ENCODE data around the gene GPR37L1. TPM values are rescaled to one million over a fixed set of nuclear protein-coding genes. Genes with fewer than 3 reads are reported as not detected.

GPR37L1 gene
- total and polyA plus RNA-seq, 8 donors = 0.02 to 0.25 (median 0.07) TPM; not detected in 2

GRCh38 chr1:202112859-202113689 lies 9.6 kb upstream of the GPR37L1 start:
- H3K27ac ChIP-seq = peak overlapping the region; percentile 44 to 95 (median 78)
- H3K9me3 ChIP-seq = no peaks in the 10 kb centered on the region
- intact Hi-C loops (cut with DNase I) = loop anchor here in 1 of 3 donors (10.0 kb wide), 1 partner anchor 108 kb away; no protein-coding TSS in a partner anchor
- no peaks in the 10 kb centered on the region for H3K27me3 ChIP-seq
- ATAC-seq (peak; percentile 36 to 56 (median 52)), FAIRE-seq (no peak), DNase-seq (peak in 5 of 6 donors; percentile 69 to 81 (median 72))
- TF ChIP-seq, protein P1, sequence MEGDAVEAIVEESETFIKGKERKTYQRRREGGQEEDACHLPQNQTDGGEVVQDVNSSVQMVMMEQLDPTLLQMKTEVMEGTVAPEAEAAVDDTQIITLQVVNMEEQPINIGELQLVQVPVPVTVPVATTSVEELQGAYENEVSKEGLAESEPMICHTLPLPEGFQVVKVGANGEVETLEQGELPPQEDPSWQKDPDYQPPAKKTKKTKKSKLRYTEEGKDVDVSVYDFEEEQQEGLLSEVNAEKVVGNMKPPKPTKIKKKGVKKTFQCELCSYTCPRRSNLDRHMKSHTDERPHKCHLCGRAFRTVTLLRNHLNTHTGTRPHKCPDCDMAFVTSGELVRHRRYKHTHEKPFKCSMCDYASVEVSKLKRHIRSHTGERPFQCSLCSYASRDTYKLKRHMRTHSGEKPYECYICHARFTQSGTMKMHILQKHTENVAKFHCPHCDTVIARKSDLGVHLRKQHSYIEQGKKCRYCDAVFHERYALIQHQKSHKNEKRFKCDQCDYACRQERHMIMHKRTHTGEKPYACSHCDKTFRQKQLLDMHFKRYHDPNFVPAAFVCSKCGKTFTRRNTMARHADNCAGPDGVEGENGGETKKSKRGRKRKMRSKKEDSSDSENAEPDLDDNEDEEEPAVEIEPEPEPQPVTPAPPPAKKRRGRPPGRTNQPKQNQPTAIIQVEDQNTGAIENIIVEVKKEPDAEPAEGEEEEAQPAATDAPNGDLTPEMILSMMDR (IDR thresholded peaks at IDR 0.05) = no peak
- H3K4me1 ChIP-seq = peaks cover 23 to 44% (median 32%) of the 10 kb centered on the region in 3 donors
- no peaks in the 10 kb centered on the region for H3K36me3 ChIP-seq
- H3K4me3 ChIP-seq = no peak overlapping the region
- WGBS, 2 donors = 10 to 18% methylated on average over 5 of the region's 5 CpGs

DNA sequence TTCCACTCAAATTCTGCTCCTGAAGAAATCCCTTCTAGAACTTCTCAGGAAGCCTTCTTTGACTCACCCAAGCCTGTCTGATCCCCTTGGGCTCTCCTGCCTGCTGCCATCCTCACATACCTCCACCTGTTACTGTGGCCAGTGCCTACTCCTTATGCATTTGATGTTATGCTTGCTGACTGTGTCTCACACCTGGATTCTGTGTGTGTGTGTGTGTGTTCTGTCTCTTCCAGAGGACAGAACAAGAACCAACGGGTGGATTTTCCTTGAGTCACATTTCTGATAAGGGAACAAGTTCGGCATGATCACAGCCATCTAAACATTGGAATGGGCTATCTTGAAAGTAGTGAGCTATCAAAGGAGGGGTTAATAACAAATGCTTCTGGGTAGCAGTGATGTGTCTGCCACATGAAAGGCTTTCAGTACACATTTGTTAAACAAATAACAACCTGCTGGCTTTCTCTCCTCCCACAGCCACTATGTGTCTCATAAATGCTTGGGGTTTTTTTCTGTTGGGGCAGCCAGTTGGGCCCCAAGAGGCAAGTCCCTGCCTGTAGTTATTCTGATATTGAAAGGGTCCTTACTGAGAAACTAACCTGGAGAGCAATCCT lies 8.9 kb upstream of the GPR37L1 start:
- DNase-seq (no peak), ATAC-seq (peak in 3 of 4 donors; percentile 17 to 32 (median 30)), FAIRE-seq (no peak)
- H3K36me3 ChIP-seq = no peaks in the 10 kb centered on the region
- TF ChIP-seq, protein P1 (IDR thresholded peaks at IDR 0.05) = no peak
- H3K9me3 ChIP-seq = no peaks in the 10 kb centered on the region
- 10 to 15% methylated on average over 2 of the region's 2 CpGs for WGBS, 2 donors
- H3K4me1 ChIP-seq = peaks cover 15 to 39% (median 27%) of the 10 kb centered on the region in 3 donors
- peak overlapping the region; percentile 27 to 95 (median 78) for H3K27ac ChIP-seq
- intact Hi-C loops (cut with DNase I) = loop anchor here in 1 of 3 donors (10.0 kb wide), 1 partner anchor 109 kb away; no protein-coding TSS in a partner anchor
- H3K27me3 ChIP-seq = no peaks in the 10 kb centered on the region
- H3K4me3 ChIP-seq = no peak overlapping the region

- intact Hi-C loops (cut with DNase I) = loop anchor here in 1 of 3 donors (10.0 kb wide), 1 partner anchor 111 kb away; no protein-coding TSS in a partner anchor
- peaks cover 5 to 28% (median 15%) of the 10 kb centered on the region in 3 donors for H3K4me1 ChIP-seq
- H3K9me3 ChIP-seq = no peaks in the 10 kb centered on the region
- TF ChIP-seq, protein P1 (IDR thresholded peaks at IDR 0.05) = no peak
- DNase-seq (no peak), ATAC-seq (no peak), FAIRE-seq (no peak)
- WGBS, 2 donors = 91 to 95% methylated on average over 8 of the region's 8 CpGs
- no peak overlapping the region for H3K4me3 ChIP-seq
- no peak overlapping the region for H3K27ac ChIP-seq
- H3K27me3 ChIP-seq = no peaks in the 10 kb centered on the region
- no peaks in the 10 kb centered on the region for H3K36me3 ChIP-seq
These were observed 6.4 kb upstream of the GPR37L1 start for GRCh38 chr1:202116287-202116686.

- DNase-seq = no peak
- Histone ChIP-seq H3K4me3 (no peak overlapping the region), H3K36me3 (no peaks in the 10 kb centered on the region), H3K9me3 (no peaks in the 10 kb centered on the region), H3K4me1 (peaks cover 5 to 24% (median 15%) of the 10 kb centered on the region in 3 donors), H3K27me3 (no peaks in the 10 kb centered on the region), H3K27ac (no peak overlapping the region)
- intact Hi-C loops (cut with DNase I) = loop anchor here in 1 of 3 donors (10.0 kb wide), 1 partner anchor 113 kb away; no protein-coding TSS in a partner anchor
- no peak for FAIRE-seq
- ATAC-seq = no peak
- TF ChIP-seq, protein P1 (IDR thresholded peaks at IDR 0.05) = no peak
- WGBS, 2 donors = 66 to 71% methylated on average over 10 of the region's 10 CpGs
These were observed 4.8 kb upstream of the GPR37L1 start for GRCh38 chr1:202117898-202118371.
